CD14-positive monocyte (primary cell): ENCODE results near the gene BICDL1. TPM values are rescaled to one million over a fixed set of nuclear protein-coding genes. Genes with fewer than 3 reads are reported as not detected.

ENCODE experiments used
- DNase-seq, 3 donors: peaks; one replicate each; pipeline ENCODE4 v3.0.0-alpha.2; 2011 to 2022
- H2AFZ ChIP-seq: 2 replicates; pipeline ENCODE4 v1.6.0; 2012; ENCODE audit warnings: mild to moderate bottlenecking, low read depth, low read length, inconsistent platforms; ENCODE audit not compliant: insufficient read depth, poor library complexity, severe bottlenecking
- H3K27ac ChIP-seq, 2 donors: 1 replicate in 1 of 2; 2 replicates in 1 of 2; pipeline ENCODE4 v1.5.1; 2012 to 2013; ENCODE audit warnings: low read length in 2 of 2, control low read depth in 1 of 2, inconsistent platforms in 1 of 2, low read depth in 1 of 2, mild to moderate bottlenecking in 1 of 2
- H3K27me3 ChIP-seq, 2 donors: one replicate each; pipeline versions ENCODE4 v1.6.0 to v1.6.1; 2011 to 2013; ENCODE audit warnings: low read length in 2 of 2; ENCODE audit not compliant: control insufficient read depth in 2 of 2, insufficient read depth in 2 of 2
- H3K36me3 ChIP-seq, 2 donors: replicated peaks in 1 of 2; 1 replicate in 1 of 2; 2 replicates in 1 of 2; pipeline versions ENCODE4 v1.5.1 to v1.6.1; 2012 to 2013; ENCODE audit warnings: low read length in 2 of 2, control low read depth in 1 of 2, inconsistent platforms in 1 of 2, mild to moderate bottlenecking in 1 of 2; ENCODE audit not compliant: insufficient read depth in 2 of 2, control insufficient read depth in 1 of 2
- H3K4me1 ChIP-seq, 2 donors: 1 replicate in 1 of 2; 2 replicates in 1 of 2; pipeline versions ENCODE4 v1.5.1 to v1.6.1; 2012 to 2013; ENCODE audit warnings: low read length in 2 of 2, control low read depth in 1 of 2, inconsistent platforms in 1 of 2, mild to moderate bottlenecking in 1 of 2, moderate library complexity in 1 of 2; ENCODE audit not compliant: insufficient read depth in 2 of 2, control insufficient read depth in 1 of 2
- H3K4me2 ChIP-seq: replicated peaks from 2 replicates; pipeline ENCODE3; 2012; ENCODE audit warnings: low read length, moderate library complexity, mild to moderate bottlenecking; ENCODE audit not compliant: poor library complexity, severe bottlenecking; ENCODE audit errors: extremely low read depth
- H3K4me3 ChIP-seq, 3 experiments: fragments of 200-600 bp in 1 of 3; sonication (generic) in 1 of 3; replicated peaks in 1 of 3; 1 replicate in 2 of 3; 2 replicates in 1 of 3; pipeline ENCODE4 v1.5.1; 2011 to 2013; ENCODE audit warnings: low read length in 3 of 3, mild to moderate bottlenecking in 3 of 3, control low read depth in 2 of 3, low read depth in 2 of 3, inconsistent platforms in 1 of 3, moderate library complexity in 1 of 3
- H3K79me2 ChIP-seq: 2 replicates; pipeline ENCODE4 v1.6.0; 2012; ENCODE audit warnings: mild to moderate bottlenecking, control low read depth, inconsistent platforms, low read length, moderate library complexity; ENCODE audit not compliant: insufficient read depth
- H3K9ac ChIP-seq: 2 replicates; pipeline ENCODE4 v1.6.0; 2017; ENCODE audit warnings: low read length, mild to moderate bottlenecking; ENCODE audit not compliant: insufficient read depth, poor library complexity, severe bottlenecking
- H3K9me3 ChIP-seq, 2 donors: replicated peaks in 1 of 2; 1 replicate in 1 of 2; 2 replicates in 1 of 2; pipeline versions ENCODE4 v1.5.1 to v1.6.1; 2012 to 2013; ENCODE audit warnings: low read length in 2 of 2, control low read depth in 1 of 2; ENCODE audit not compliant: control insufficient read depth in 1 of 2, insufficient read depth in 1 of 2
- H4K20me1 ChIP-seq: 2 replicates; pipeline ENCODE4 v1.6.0; 2012; ENCODE audit warnings: mild to moderate bottlenecking, low read length, control low read depth, moderate library complexity; ENCODE audit not compliant: insufficient read depth
- H3K27ac Mint-ChIP-seq, 7 donors: one replicate each; pipeline ENCODE4 v1.8.0; 2020; ENCODE audit warnings: mild to moderate bottlenecking in 7 of 7, mixed read lengths in 7 of 7, moderate library complexity in 6 of 7, inconsistent platforms in 2 of 7
- H3K27me3 Mint-ChIP-seq, 3 donors: one replicate each; pipeline ENCODE4 v1.8.0; 2021 to 2022; ENCODE audit warnings: low read depth in 3 of 3, mild to moderate bottlenecking in 3 of 3, mixed read lengths in 3 of 3, moderate library complexity in 3 of 3, inconsistent platforms in 1 of 3
- H3K36me3 Mint-ChIP-seq, 2 donors: one replicate each; pipeline ENCODE4 v1.8.0; 2020; ENCODE audit warnings: mixed read lengths in 2 of 2, inconsistent platforms in 1 of 2, mild to moderate bottlenecking in 1 of 2
- H3K4me1 Mint-ChIP-seq: one replicate; pipeline ENCODE4 v1.8.0; 2020; ENCODE audit warnings: mild to moderate bottlenecking, mixed read lengths
- H3K4me3 Mint-ChIP-seq, 2 donors: one replicate each; pipeline ENCODE4 v1.8.0; 2020; ENCODE audit warnings: mild to moderate bottlenecking in 2 of 2, mixed read lengths in 2 of 2, moderate library complexity in 1 of 2
- H3K9me3 Mint-ChIP-seq, 7 donors: one replicate each; pipeline ENCODE4 v1.8.0; 2020 to 2022; ENCODE audit warnings: mixed read lengths in 7 of 7, mild to moderate bottlenecking in 6 of 7, moderate library complexity in 6 of 7, inconsistent platforms in 2 of 7
- CTCF ChIP-seq: fragments of 200-600 bp; IDR thresholded peaks from one replicate; pipeline ENCODE4 v1.8.0; 2022; ENCODE audit warnings: antibody characterized with exemption, mild to moderate bottlenecking
- WGBS: methylation state at CpG from one replicate; pipeline ENCODE4 v1.1.5; 2013; ENCODE audit warnings: missing lambda C conversion rate; ENCODE audit not compliant: insufficient coverage; 5-methylcytosine and 5-hydroxymethylcytosine counted together
- intact Hi-C, 2 donors: fragments of 100-400 bp; cut with micrococcal nuclease; formaldehyde crosslinking; loops; one replicate each; pipeline versions ENCODE4 v1.15.0 to v1.15.1; 2023
- polyA plus RNA-seq, 3 donors: library from polyadenylated mRNA; depleted of rRNA in 1 of 3; unstranded in 2 of 3; stranded (reverse) in 1 of 3; fragments of 300-500 nt in 2 of 3; fragments of >200 nt in 1 of 3; fragmentation: Illumina TruSeq in 2 of 3; gene quantifications; 1 replicate in 2 of 3; 2 replicates in 1 of 3; pipeline ENCODE4 v1.2.3, GENCODE V29; 2012 to 2021

Gene BICDL1
- polyA plus RNA-seq, 3 donors = 0.13 TPM; not detected in 2

- Histone ChIP-seq H3K9ac (no peak overlapping the region), H4K20me1 (no peaks in the 10 kb centered on the region), H3K27me3 (no peaks in the 10 kb centered on the region), H3K36me3 (no peaks in the 10 kb centered on the region), H3K4me2 (no peak overlapping the region), H3K9me3 (no peaks in the 10 kb centered on the region), H2AFZ (no peak overlapping the region), H3K4me3 (no peak overlapping the region), H3K4me1 (no peaks in the 10 kb centered on the region), H3K79me2 (no peaks in the 10 kb centered on the region), H3K27ac (no peak overlapping the region)
- H3K9me3 Mint-ChIP-seq = peaks cover 0 to 8% (median 3%) of the 10 kb centered on the region in 7 donors
- H3K27me3 Mint-ChIP-seq = peaks cover 2 to 5% (median 5%) of the 10 kb centered on the region in 3 donors
- no peaks in the 10 kb centered on the region for H3K36me3 Mint-ChIP-seq
- TF ChIP-seq CTCF = no peak
- H3K27ac Mint-ChIP-seq = no peak overlapping the region
- H3K4me1 Mint-ChIP-seq = no peaks in the 10 kb centered on the region
- DNase-seq = no peak
- no peak overlapping the region for H3K4me3 Mint-ChIP-seq
- intact Hi-C loops = no loop called here
Measured at GRCh38 chr12:120019197-120019596, 30.2 kb downstream of the BICDL1 start.

- Mint-ChIP-seq H3K4me1 (no peaks in the 10 kb centered on the region), H3K27ac (no peak overlapping the region), H3K36me3 (no peaks in the 10 kb centered on the region), H3K27me3 (peaks cover 2 to 6% (median 5%) of the 10 kb centered on the region in 3 donors), H3K9me3 (peaks cover 0 to 10% (median 7%) of the 10 kb centered on the region in 7 donors), H3K4me3 (no peak overlapping the region)
- H3K4me1 ChIP-seq = no peaks in the 10 kb centered on the region
- no CpG with 5 or more reads among the region's 5 CpGs for WGBS
- peaks cover 0 to 3% of the 10 kb centered on the region in 2 donors for H3K9me3 ChIP-seq
- no peak for DNase-seq
- TF ChIP-seq CTCF = no peak
- H3K9ac ChIP-seq = no peak overlapping the region
- no peak overlapping the region for H3K4me3 ChIP-seq
- H2AFZ ChIP-seq = no peak overlapping the region
- H3K27ac ChIP-seq = no peak overlapping the region
- no peak overlapping the region for H3K4me2 ChIP-seq
- H3K79me2 ChIP-seq = no peaks in the 10 kb centered on the region
- no peaks in the 10 kb centered on the region for H4K20me1 ChIP-seq
- intact Hi-C loops = no loop called here
- H3K27me3 ChIP-seq = no peaks in the 10 kb centered on the region
- no peaks in the 10 kb centered on the region for H3K36me3 ChIP-seq
Measured at GRCh38 chr12:120019938-120020337, 30.9 kb downstream of the BICDL1 start.
